Measurements from ENCODE around the gene GALE.
"Not testable (repeated sequence)": the region's sequence is repeated elsewhere in the genome, so short reads cannot be mapped to it uniquely, and the experiment has no call there.

Gene GALE
- total RNA-seq: 14.4 to 20.7 reads per million in 2 donors

DNA sequence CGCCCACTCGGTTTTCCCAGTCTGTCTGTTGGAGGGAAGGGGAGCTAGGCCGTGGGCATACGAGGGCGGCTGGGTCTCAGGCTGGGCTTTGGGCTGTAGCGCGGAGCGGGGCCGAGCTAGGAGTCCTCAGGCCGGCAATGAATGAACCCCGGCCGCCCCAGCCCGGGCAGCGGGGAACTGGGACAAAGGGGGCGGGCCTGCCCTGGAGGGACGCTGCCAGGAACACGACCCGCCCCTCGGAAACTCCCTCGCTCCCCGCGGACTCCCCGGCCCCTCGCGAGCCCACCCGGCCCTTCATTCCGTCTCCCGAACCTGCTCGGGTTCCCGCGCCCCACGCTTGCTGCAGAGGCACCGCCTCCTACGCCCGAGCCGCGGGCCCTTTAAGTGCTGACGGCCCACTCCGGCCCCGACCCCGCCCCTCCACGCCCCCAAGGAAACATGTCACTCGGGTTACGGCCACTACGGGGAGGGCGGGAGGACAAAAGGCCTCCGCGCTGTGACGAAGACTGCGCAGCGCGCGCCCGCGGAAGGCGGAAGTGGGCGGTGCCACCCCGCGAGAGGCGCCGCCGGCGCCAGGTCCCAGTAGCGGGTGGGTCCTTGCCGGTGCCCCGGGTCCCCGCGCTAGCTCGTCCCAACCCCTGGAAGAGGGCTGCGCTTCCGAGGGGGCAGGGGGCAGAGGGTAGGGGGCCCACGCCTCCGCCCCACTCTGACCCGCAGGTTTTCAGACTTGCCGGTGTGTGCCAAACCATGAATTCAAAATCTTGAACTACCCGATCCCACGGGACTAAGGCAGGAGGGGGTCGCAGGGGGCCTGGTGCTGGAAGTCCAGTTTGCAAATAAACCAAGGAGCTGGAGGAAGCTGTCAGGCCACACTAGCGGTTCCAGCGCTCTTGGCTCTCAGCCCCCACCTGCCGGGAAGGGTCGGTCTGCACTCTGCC, at the start of gene GALE:
Gene GALE, minus strand, starts transcription at position 355 of the 938 bp plus-strand sequence. CDS start 1,747 bp downstream, outside the sequence.
- DNase-seq: peak; percentile 92

DNA sequence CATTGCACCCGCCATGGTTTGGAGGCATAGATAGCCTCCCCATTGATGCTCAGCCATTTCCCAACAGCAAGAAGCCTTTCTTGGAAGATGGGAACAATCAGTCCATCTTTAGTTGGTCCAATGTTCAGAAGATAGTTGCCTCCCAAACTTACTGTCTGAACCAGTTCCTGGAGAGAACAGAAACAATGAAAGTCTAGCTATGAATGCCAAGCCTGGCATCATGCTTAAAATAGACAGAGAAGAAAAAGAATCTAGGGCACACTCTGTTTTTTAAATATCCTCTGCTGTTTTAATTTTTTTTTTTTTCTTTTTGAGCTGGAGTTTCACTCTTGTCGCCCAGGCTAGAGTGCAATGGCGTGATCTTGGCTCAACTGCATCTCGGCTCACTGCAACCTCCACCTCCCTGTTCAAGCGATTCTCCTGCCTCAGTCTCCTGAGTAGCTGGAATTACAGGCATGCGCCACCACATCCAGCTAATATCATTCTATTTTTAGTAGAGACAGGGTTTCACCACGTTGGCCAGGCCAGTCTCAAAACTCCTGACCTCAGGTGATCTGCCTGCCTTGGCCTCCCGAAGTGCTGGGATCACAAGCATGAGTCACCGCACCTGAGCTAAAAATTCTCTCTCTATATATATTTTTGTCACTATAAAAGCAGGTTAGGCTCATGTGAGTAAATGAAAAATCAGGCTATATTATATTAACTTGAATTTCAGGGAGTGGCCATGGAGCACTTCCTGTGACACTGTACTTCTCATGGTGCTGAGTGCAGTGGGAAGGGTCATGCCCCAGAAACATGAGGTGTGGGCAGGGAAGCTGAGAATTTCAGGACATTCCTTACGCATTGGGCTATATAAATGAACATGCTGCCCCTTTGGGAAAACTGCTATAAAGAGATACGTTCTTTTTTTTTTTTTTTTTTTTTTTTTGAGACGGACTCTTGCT, 48.4 kb upstream of the GALE start:
- DNase-seq: no peak

- DNase-seq: not testable (repeated sequence)
Observed at GRCh38 chr1:23847482-23848095, 47.0 kb upstream of the GALE start.

- DNase-seq: no peak
Observed at GRCh38 chr1:23845163-23845562, 44.6 kb upstream of the GALE start.

- DNase-seq: no peak
Observed at GRCh38 chr1:23843644-23844043, 43.1 kb upstream of the GALE start.

DNA sequence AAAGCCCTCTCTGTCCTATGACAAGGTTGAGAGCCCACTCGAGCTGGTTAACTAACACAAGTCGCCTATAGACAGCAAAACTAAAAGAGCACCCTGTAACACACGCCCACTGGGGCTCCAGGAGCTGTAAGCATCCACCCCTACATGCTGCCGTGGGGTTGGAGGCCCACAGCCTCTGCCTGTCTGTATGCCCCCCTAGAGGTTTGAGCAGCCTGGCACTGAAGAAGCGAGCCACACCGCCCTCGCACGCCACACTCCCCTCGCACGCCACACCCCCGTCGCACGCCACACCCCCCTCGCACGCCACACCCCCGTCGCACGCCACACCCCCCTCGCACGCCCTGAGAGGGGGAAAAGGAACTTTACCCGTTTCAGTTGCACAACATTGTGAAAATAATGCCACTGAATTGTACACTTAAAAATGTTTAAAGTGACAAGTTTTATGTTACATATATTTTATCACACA, 37.9 kb upstream of the GALE start:
- DNase-seq: peak; percentile 57

- no peak for DNase-seq
Observed at GRCh38 chr1:23837908-23838307, 37.4 kb upstream of the GALE start.

DNA sequence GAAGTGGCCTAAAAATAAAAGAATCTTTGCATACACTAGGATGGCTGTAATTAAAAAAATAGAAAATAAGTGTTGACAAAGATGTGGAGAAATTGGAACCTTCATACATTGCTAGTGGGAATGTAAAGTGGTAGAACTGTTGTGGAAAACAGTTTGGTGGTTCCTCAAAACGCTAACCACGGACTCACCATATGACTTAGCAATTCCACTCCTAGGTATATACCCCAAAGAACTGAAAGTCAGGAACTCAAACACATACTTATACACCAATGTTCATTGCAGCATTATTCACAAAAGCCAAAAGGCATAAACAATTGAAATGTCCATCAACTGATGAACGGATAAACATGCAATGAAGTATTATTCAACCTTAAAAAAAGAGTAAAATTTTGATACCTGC, 35.5 kb upstream of the GALE start:
- DNase-seq: no peak

- not testable (repeated sequence) for DNase-seq
Observed at GRCh38 chr1:23834156-23834555, 33.6 kb upstream of the GALE start.

DNA sequence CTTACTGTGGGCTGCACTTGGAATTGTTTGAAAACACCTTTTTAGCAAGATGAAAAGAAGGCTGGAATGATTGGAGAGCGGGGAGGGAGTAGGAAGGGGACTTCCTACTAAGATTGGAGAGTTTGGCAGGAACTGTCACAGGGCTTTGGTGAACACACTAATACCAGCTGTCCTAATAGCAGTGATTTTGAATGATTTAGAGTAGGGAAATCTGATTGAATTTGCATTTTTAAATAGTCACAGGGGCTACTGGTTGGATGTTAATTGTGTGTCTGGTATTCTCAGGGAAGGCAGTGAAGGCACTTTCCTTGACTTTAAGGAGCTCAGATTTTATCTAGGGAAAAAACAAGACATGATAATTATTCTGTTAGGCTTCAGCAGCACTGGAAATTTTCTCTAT, 27.2 kb upstream of the GALE start:
- DNase-seq: no peak

- not testable (repeated sequence) for DNase-seq
Observed at GRCh38 chr1:23826590-23826989, 26.0 kb upstream of the GALE start.

DNA sequence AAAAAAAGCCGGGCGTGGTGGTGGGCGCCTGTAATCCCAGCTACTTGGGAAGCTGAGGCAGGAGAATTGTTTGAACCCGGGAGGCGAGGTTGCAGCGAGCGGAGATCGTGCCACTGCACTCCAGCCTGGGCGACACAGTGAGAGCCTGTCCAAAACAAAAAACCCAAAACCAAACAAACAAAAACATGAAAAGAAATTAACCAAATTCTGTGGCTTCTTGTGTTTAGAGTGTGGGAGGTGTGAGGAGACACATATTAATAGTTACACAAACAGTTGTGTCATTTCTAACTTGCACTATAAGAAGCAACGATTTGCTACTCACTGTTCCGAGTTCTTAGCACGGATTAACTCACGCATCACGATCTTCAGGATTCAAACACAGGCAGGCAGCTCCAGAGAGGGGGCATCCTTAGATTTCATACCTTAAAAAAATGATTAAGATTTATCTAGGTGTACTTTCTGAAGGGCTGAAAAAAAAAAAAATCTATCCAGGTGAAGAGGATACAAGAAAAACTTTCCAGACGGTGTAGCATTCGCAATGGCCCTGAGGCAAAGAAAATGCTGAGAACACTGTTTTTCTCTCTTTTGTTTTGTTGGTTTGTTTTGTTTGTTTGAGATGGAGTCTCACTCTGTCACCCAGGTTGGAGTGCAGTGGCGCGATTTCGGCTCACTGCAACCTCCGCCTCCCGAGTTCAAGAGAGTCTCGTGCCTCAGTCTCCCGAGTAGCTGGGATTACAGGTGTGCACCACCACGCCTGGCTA, 25.4 kb upstream of the GALE start:
- no peak for DNase-seq

DNA sequence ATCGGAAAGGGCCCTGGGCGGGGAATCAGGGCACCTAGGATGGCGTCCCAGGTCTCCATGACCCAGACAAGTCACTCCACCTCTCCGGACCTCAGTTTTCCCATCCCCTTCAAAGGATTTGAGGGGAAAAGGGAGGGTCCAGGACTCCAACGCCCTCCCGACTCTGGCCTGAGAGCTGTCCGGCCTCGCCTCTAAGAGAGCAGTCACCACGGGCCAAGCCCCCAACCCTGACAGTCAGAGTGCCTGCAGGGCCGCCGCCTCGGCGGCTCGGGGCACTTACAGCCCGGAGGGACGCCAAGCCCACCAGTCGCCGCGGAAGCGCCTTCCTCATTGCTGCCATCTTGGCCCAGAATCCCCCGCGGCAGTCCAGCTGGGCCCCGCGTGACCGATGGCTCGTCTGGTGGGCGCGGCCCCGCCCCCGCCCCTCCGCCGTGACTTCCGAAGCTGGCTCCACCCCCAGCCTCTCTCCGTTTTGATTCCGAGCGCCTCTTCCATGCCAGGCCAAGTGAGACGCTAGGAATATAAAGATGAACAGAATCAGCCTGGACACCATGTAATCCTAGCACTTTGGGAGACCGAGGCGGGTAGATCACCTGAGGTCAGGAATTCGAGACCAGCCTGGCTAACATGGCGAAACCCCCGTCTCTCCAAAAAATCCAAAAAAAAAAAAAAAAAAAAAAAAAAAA, 24.7 kb upstream of the GALE start, which contains the start of gene HMGCL:
Gene HMGCL, minus strand, starts transcription at position 354 of the 686 bp plus-strand sequence. Its CDS starts 14 bp downstream, at position 340.
- DNase-seq: peak; percentile 79

- no peak for DNase-seq
Observed at GRCh38 chr1:23824711-23825075, 24.1 kb upstream of the GALE start.

GRCh38 chr1:23823767-23824166, 23.2 kb upstream of the GALE start:
- DNase-seq: no peak

GRCh38 chr1:23817633-23818032, 17.1 kb upstream of the GALE start:
- no peak for DNase-seq

GRCh38 chr1:23816906-23817305, 16.4 kb upstream of the GALE start:
- no peak for DNase-seq

DNA sequence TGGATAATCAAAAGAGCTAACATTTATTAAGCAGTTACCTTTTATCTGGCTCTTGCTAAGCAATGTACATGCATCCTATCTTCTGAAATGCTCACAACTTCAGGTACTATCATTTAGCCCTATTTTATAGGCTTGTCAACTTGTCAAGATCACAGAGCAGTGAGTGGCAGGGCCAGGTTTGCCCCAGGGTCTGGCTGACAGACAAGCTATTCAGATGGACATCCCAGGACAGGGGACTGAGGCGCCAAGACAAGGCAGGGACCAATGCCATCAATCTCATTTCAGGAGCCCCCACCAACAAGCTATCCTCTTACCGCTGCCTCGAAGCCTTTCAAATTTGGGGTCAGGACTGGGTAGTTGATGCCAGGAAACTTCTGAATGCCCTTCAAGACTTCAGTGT, 15.8 kb upstream of the GALE start:
- no peak for DNase-seq

GRCh38 chr1:23814016-23814415, 13.5 kb upstream of the GALE start:
- no peak for DNase-seq

DNA sequence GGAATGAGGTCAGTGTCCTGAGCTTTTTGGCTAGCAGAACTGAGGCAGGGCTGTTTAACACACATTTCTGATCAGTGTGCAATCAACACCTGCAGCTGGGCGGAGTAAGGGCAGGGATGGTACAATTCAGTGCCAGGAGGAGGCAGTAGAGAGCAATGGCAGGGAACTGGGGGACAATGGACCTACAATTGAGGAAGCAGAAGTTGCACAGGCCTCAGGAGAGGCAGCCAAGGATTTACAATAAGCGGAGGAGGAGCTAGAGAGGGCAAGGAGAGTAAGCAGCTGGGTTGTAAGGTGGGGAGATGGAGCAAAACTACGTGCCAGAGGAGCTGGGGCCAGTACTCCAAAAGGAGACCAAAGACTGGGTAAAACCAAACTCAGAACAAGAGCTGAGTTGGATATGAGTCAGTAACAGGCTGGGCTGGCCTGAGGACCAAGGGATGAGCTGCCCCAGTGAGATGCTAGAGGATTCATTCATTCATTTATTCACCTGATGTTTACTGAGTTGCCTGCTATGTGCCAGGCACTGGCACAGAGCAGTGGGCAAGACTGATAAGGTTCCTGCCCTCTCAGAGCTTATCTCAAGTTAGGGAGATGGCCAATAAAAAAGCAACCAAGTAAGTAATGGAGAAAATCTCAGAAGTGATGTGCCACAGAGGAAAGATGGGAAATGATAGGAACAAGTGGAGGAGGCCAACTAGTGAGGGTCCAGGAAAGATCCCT, 10.4 kb upstream of the GALE start:
- no peak for DNase-seq

GRCh38 chr1:23809751-23810171, 9.2 kb upstream of the GALE start:
- peak; percentile 48 for DNase-seq

All from activated gamma-delta T cell (primary cell).